Posterior cingulate gyrus (tissue), 11 donors: ENCODE results near the gene PFDN2.

Experiments used
- DNase-seq, 10 donors: peaks; one replicate each; pipeline versions ENCODE4 v3.0.0 to v3.0.0-alpha.2; 2020 to 2021; ENCODE audit warnings: mixed read lengths in 3 of 10
- intact Hi-C: fragments of 100-400 bp; cut with DNase I; formaldehyde crosslinking; loops from one replicate; pipeline ENCODE4 v1.15.1; 2023

PFDN2 gene

DNA sequence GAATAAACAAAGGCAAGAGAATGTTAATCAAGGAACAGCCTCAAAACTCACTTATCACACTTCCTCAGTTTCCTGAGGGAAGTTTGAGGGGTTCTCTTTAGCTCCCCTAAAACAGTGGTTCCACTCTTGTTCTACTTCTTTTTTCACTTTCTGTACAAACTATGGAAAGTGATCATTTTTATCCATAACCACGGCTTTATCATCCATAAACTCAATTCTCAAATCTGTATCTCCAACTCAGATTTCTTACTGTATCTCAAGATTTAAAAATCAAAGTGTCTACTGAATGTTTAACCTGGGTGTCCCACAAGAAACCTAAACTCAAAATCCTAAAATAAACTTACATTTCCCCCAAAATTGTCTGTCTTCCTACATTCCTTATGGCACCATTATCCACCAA lies 3.9 kb downstream of the PFDN2 start:
- DNase-seq: no peak
- intact Hi-C loops: no loop called here

DNA sequence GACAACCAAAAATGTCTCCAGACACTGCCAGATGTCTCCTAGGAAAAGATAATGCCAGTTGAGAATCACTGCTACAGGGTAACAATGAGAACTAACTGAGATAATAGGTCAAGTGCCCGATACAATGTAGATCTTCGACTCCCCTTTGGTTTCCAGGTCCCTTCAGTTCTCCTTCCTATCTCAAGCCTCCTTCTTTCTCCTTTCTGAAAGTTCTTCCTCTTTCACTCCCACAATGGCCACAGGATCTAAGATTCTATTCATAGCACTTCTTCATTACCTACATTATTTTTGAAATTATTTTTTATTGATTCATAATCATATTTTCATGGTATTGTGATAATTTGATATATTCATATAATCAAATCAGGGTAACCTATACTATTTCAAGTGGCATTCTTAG lies 6.3 kb downstream of the PFDN2 start:
- intact Hi-C loops: no loop called here
- DNase-seq: no peak

DNA sequence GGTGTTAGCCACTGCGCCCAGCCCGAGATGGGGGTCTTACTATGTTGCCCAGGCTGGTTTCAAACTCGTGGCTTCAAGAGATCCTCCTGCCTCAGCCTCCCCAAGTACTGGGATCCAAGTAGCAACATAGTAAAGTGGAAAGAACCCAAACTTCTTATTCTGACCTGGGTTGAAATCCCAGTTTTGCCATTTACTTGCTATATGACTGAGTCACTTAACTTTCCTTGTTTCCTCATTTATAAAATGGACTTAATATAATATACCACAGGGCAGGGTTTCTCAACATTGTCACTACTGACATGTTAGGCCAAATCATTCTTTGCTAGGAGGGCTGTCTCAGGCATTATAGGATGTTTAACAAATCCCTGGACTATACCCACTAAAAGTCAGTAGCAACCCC lies 6.7 kb downstream of the PFDN2 start:
- intact Hi-C loops: no loop called here
- no peak for DNase-seq

DNA sequence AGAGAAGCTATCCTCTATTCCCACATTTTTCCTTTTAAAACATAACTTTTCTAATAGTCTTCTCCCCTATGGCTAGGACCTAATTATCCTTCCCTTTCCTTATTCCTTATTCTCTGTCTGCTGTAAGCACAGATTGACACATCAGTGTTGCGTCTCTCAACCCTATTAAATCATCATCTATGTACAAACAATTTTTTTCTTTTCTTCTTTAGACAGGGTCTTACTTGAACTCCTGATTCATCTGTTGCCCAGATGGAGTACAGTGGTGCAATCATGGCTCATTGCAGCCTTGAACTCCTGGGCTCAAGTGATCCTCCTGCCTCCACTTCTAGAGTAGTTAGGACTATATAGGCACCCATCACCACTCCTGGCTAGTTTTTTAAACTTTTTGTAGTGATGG lies 11.4 kb downstream of the PFDN2 start:
- intact Hi-C loops: no loop called here
- DNase-seq: no peak

DNA sequence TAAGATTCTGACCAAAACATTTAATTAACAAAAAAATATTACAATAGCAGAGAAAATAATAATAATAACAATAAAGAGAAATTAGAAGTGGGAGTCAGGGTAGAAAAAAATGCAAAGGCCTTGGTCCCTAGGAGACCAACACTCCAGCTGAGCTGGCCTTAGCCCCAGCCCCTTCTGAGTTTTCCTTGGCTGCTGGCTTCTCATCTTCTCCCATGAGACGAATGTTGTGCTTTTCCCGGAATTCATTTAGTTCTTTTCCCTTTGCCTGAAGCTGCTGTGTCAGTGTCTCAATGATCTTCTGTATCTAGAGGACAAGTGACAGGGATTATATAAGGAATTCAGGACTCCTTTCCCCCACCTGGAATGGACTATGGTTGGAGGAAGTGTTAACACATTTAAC lies 17.3 kb downstream of the PFDN2 start:
- intact Hi-C loops: no loop called here
- DNase-seq: no peak

DNA sequence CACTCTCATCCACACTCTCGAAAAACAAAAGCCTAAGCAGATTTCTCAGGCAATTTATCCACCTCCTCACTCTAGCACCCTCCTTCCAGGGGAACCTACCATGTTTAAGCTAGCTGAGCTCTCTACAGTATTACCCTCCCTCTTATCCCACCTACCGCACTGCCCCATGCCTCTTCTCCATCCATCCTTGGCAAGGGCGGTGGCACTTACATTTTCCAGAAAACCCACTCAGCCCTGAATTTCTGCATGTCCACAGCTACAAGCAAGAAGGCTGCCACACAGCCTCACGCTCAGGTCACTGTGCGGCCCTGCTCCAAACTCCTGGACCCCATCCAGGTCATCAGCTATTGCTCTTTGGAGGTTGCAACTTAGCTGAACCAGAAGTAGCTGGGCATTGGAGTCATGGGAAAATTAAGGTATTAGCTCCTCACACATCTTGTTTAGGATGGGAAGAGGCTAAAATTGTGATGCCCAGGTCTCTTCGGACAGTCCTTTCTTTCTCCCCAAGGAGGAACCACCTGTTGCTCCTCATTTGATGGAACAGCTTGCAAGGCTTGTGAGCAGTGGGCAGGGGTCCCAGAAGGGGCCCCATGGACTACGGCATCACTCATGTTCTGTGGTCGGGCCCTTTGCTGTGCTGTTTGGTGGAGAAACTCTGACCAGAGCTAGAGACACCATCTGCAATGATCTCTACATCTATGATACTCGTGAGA lies 18.6 kb downstream of the PFDN2 start:
- intact Hi-C loops: loop anchor here (5.0 kb wide), 4 partner anchors 33 to 372 kb away; partner anchors contain the start of genes DEDD and USF1
- DNase-seq: no peak

DNA sequence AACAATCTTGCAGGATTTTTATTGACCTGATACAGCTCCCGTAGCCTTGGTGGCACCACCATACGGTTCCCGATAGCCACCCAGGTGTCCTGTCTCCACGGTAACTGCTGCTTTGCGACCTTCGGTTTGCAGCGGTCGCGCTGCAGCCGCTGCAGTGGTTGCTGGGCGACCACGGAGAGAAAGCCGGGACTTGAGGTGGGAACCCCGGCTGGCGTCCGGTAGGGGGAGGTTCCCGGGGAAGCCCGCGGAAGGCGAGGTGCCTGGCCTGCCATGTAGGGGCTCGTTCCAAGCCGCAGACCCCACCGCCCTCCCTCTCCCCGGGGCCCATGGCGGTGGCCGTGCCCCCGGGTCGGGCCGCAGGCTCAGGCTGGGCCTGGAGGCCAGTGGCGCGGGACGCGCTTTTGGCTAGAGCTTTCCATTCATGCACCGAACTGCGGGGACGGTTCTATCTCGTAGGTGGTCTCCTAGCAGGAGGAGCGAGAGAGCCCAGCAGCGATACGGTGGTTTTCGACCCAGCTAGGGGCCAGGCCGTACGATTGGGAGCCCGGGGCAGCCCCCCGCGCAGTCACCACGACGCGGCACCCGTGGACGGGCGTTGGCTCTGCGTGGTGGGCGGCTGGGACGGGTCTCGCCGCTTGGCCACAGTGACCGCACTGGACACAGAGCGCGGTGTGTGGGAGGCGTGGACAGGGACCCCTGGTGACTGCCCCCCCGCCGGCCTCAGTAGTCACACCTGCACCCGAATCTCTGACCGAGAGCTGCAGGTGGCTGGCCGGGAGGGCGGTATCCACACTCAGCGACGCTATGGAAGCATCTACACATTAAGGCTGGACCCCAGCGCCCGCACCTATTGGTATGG lies 19.4 kb downstream of the PFDN2 start, which contains the start of gene KLHDC9:
Gene KLHDC9 (plus strand): TSS at position 152 of the 859 bp plus-strand sequence. CDS start 175 bp downstream, at position 327.
- intact Hi-C loops: loop anchor here (5.0 kb wide), 4 partner anchors 34 to 371 kb away; partner anchors contain the start of genes DEDD and USF1

DNA sequence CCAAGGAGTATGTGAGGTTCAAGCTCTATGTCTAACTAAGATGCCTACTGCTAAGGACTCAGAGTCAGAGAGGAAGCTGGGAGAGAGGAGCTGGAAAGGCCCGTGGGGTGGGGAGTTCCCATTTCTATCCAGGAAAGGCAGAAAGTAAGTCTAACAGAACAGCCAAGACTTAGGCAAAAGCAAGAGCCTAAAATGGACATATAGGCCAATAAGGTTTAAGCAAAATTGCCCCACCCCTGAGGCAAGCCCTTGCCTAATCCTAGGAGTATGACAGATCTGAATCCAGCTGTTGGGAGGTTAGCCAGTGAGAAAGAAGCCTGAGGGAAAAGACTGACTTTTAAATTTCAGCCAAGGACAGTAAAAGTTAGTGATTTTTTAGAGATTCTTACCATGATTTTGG lies 21.3 kb downstream of the PFDN2 start:
- no peak for DNase-seq
- intact Hi-C loops: loop anchor here (5.0 kb wide), 4 partner anchors 36 to 369 kb away; partner anchors contain the start of genes DEDD and USF1

More for the DNA sequence above, 19.4 kb downstream of the PFDN2 start, which contains the start of gene KLHDC9:
- peak; percentile 53 to 98 (median 80) for DNase-seq

DNA sequence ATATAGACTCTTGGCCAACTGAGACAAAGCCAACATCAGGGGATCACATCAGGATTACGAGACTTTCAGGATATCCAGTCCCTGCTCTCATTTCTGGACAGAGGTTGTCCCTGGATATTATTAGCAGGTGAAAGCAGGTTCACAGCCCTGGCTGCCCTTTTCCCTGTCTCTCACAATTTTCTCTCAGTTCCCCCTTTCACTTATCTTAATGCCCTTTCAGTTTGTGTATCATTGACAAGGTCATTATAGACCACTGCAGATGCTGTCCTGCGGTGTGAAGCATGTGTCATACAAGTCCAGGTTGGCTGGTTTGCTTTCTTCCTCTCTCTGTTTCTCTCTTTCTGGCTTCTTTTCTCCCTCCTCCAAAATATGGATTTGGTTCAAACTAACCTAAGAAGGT lies 21.8 kb downstream of the PFDN2 start:
- no peak for DNase-seq
- intact Hi-C loops: loop anchor here (5.0 kb wide), 4 partner anchors 36 to 369 kb away; partner anchors contain the start of genes DEDD and USF1

DNA sequence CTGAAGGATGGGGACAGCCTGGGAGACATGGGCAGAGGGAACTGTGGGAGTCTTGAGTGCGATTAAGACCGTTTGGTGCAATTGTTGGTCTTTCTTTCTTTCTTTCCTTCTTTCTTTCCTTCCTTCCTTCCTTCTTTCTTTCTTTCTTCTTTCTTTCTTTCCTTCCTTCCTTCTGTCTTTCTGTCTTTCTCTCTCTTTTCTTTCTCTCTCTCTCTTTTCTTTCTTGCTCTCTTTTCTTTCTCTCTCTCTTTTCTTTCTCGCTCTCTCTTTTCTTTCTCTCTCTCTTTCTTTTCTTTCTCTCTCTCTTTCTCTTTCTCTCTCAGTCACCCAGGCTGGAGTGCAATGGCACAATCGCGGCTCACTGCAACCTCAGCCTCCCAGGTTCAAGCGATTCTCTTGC lies 22.6 kb downstream of the PFDN2 start:
- DNase-seq: no peak
- intact Hi-C loops: loop anchor here (5.0 kb wide), 4 partner anchors 37 to 368 kb away; partner anchors contain the start of genes DEDD and USF1

DNA sequence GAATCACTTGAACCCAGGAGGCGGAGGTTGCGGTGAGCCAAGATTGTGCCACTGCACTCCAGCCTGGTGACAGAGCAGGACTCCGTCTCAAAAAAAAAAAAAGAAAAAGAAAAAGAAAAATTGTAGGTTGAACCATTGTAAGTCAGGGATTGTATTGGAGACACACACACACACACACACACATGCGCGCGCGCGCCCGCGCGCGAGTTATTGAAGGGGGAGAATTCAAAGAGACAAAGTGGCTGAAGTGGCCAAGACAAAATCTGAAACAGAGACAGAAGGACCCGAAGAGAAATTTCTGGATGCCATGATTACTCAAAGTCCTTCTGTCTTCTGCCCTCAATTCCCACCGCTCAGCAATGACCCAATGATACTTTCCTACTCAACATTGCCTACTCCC lies 23.4 kb downstream of the PFDN2 start:
- DNase-seq: no peak
- intact Hi-C loops: no loop called here

DNA sequence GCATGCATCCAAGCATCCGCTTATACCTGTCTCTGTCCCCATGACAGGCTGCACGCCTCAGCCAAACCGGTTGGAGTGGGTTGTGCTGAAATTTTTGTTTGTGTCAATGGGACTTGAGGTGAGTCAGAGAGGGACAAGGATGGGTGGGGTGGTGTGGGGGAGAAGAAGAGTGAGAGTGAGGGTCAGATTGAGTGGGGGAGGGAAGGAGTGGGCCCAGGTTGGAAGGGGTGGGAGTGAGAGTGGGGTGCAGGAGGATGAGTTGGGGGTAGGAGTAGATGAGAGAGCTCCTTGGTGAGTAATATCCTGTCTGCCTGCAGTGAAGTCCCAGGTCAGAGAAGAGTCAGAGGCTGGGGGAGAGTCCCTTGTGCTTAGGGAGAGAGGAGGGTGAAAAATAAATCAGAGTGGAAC lies 25.2 kb downstream of the PFDN2 start:
- DNase-seq: no peak
- intact Hi-C loops: no loop called here

DNA sequence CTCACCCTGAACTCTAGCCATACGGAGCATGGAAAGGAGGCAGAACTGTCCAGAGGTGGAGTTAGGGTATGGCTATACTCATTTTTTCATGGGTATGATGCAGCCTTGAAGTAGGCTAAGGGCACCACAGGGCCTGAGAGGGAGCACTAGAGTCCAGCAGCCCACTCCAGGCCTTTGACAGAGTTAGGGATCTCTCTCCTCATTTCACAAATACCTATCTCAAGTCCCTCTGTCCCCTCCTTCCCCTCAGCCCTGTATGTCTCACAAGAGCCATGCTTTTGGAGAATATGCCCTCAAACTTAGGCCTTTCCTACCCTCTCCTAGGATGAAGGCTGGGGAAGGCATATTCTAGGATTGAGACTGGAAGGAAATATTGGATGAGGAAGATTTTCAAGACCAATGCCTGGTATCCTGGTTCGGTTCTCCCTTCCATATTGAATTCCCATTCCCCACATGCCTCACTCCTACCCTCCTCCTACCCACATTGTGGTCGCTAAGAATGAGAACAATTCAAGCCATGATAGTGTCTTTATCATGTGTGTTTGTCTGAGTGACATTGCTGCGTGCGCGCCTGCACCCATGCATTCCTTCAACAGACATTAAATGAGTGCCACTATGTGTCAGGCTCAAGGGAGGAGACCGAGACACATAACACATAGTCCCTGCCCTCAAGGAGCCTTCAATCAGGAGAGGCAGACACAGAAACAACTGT lies 25.9 kb downstream of the PFDN2 start:
- intact Hi-C loops: no loop called here
- DNase-seq: peak in 1 of 10 donors; percentile 22

DNA sequence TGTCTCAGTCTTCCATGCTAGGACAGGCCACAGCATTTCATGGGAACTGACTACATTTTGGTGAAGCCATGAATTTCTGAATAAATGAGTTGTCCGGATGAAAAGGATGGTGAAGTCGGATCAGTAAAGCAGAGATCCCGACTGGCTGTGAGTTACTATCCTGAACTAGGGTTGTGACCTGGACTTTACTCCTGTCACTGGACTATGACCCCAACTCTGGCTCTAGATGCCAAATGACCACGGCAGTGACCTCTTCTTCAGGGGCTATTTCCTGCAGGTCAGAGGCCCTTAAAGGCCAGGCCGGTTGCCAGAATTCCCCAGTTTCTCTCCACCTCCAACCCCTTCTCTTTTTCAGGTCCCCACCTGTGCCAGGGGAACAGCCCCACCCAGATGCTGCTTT lies 26.7 kb downstream of the PFDN2 start:
- no peak for DNase-seq
- intact Hi-C loops: no loop called here

DNA sequence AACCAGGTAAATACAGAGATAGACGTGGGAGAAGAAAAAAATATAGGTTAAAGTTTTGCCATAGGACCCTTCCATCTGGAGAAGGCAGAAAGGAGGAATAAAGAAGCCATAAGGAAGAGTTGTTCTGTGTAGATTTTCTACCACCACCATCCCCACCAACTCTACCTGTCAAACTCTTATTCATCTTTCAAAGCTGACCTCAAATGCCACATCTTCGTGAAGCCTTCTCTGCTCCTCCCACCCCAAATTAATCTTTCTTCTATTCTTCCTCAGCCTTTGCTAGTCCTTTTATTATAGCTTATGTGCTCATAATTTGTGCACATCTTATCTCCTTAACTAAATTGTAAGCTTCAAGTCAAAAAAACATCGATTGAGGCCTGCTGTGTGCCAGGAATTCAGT lies 27.2 kb downstream of the PFDN2 start:
- intact Hi-C loops: no loop called here
- no peak for DNase-seq

DNA sequence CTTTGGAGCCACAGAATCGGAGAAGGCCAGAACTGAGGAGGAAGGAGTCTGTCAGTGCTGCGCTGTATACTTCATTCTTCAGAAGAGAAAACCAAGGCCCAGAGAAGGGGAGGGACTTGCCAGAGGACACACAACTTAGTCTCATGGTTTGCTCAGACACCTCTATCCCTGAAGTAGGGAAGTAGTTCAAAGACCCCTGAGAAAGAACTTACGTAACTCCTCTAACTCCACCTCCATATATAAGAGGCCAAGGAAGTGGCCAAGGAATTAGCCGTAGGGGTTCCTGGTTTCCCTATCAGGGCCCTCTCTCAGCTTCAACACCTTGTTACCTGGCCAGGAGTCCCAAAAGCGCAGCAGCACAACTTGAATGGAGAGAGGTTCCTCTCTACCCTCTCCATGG lies 27.9 kb downstream of the PFDN2 start:
- DNase-seq: no peak
- intact Hi-C loops: no loop called here

DNA sequence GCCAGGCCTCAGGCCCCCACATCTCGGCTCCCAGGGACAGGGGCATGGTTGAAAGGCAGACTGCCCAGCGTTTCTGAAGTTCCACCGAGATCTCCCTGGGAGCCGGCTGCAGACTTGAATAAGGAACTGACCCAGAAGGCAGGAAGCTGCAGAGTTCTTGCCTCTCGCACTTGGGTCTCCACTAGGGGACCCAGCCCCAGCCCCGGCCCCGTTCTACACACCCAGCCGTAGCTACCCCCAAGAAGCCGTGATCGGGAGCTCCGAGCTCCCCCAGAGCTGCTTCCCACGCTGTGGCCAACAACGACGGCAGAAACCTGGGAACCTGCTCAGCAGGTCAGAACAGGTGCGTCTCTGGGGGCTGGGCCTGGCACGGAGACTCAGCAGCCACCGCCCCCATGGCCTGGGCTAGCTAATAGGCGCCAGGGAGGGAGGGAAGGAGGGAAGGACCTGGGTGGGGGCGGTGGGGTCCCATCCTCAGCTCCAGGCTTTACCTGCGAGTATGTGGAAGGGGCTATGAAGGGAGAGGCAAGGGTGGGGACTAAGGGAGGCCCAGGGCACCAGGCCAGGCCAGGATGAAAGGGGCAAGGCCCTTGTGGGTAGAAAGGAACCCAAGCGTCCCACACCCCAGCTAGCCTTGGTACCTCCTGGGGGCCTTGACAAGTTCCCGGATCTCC lies 28.4 kb downstream of the PFDN2 start, which contains the start of gene NECTIN4:
Gene NECTIN4 (minus strand): TSS at position 308 of the 674 bp plus-strand sequence. CDS start 262 bp downstream, at position 46.
- peak in 1 of 10 donors; percentile 39 for DNase-seq
- intact Hi-C loops: no loop called here

DNA sequence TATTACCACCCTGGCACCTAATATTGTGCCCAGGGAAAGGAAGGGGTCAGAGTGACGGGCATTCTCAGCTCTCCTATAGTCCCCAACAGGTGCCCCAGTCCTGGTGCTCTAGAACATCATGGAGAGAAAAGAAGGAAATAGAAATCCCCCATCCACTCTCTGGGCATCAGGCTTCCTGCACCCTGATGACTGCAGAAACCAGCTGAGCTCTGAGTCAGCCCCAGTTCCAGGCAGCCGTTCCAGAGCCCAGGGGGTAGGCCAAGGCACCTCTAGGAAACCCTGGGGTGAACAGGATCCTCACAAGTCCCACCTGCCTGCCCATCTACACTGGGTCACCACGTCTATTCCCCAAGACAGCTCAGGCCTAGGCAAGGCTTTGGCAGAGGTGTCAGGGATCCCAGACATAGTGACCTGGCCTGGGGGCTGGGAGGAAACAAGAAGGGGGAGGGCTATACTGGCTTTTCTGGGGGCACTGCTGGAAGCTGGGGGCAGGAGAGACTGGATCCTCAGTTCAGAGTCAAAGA lies 29.2 kb downstream of the PFDN2 start:
- intact Hi-C loops: no loop called here
- no peak for DNase-seq

DNA sequence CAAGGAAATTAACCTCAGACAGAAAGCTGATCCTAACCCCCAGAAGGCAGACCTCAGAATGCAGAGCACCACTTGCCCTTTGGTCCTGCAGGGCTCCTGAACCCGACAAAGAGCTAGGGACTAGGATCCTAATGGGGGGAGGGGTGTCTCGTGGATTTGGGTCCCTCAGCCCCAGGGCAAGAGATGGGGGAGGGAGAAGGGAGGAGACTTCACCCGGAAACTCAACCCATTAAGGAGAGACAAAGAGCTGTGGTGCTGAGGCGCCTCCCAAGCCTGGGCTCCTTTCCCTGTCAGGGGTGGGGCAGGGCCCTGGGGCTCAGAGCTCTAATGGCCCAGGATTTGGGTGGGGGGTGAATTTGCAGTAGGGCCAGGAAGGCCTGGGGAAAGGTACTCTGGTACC lies 31.4 kb downstream of the PFDN2 start:
- DNase-seq: no peak
- intact Hi-C loops: no loop called here

DNA sequence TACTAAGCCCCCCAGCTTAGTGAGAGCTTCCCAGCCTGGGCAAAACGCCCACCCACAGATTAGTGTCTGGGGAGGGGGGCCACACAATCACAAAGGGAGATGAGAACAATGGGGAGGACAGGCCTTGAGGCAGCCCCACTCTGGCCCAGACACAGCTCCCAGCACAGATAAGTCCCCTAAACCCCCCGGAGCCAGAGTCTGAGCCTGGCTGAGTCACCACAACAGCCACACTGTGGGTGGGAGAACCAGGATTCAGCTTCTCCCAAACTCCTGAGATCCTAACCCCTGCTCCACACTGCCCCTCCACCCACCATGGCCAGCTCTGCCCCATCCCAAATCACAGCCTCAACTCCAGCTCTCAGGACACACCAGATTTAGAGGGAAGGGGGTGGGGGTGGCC lies 32.7 kb downstream of the PFDN2 start:
- peak in 1 of 10 donors; percentile 27 for DNase-seq
- intact Hi-C loops: no loop called here
